K562 (cell line): ENCODE results near the gene ITGB5.

Source experiments
- CREB3 ChIP-seq: fragments of 450-650 bp; conservative IDR thresholded peaks from 2 replicates; pipeline ENCODE4 v1.6.1; 2016; ENCODE audit warnings: missing genetic modification characterization, low read depth, mild to moderate bottlenecking, missing compliant biosample characterization, moderate library complexity
- CTCF ChIP-seq, 3 experiments: IDR thresholded peaks in 2 of 3; conservative IDR thresholded peaks in 1 of 3; 2 replicates each; pipeline ENCODE4 v1.5.1; 2011 to 2012; ENCODE audit warnings: low read length in 3 of 3, mild to moderate bottlenecking in 3 of 3, control low read depth in 2 of 3, improper control_type of control experiment in 1 of 3, inconsistent platforms in 1 of 3, low read depth in 1 of 3, mixed read lengths in 1 of 3, moderate library complexity in 1 of 3; ENCODE audit not compliant: insufficient read depth in 2 of 3
- HCFC1 ChIP-seq: IDR thresholded peaks from 2 replicates; pipeline ENCODE4 v1.6.1; 2012; ENCODE audit warnings: low read depth, low read length, improper control_type of control experiment
- KDM1A ChIP-seq, 2 experiments: fragments of 450-650 bp; IDR thresholded peaks; 2 replicates each; pipeline ENCODE4 v1.6.1; 2016; ENCODE audit warnings: mild to moderate bottlenecking in 2 of 2
- MTA3 ChIP-seq: fragments of 450-650 bp; formaldehyde crosslinking; IDR thresholded peaks from 2 replicates; pipeline ENCODE4 v1.6.1; 2017; ENCODE audit warnings: mild to moderate bottlenecking, borderline replicate concordance
- PHF20 ChIP-seq: fragments of 450-650 bp; IDR thresholded peaks from 2 replicates; pipeline ENCODE4 v1.6.1; 2018; ENCODE audit not compliant: partially characterized antibody
- POLR2A ChIP-seq: fragments of 450-650 bp; conservative IDR thresholded peaks from 2 replicates; pipeline ENCODE4 v1.6.1; 2016
- REST ChIP-seq, 2 experiments: fragments of 450-650 bp; formaldehyde crosslinking in 1 of 2; IDR thresholded peaks; 2 replicates each; pipeline versions ENCODE4 v1.4.0 to v1.6.1; 2014 to 2020; ENCODE audit warnings: mild to moderate bottlenecking in 2 of 2, borderline replicate concordance in 1 of 2, low read depth in 1 of 2
- RNF2 ChIP-seq: sonication (generic); IDR thresholded peaks from 2 replicates; pipeline ENCODE4 v1.6.1; 2016
- SMAD1 ChIP-seq: fragments of 150-350 bp; IDR thresholded peaks from 2 replicates; pipeline ENCODE4 v1.6.1; 2014; ENCODE audit warnings: low read length, low read depth; ENCODE audit not compliant: partially characterized antibody
- ZBED1 ChIP-seq: IDR thresholded peaks from 2 replicates; pipeline ENCODE4 v1.6.1; 2014
- ZFP30 ChIP-seq: fragments of 250-450 bp; sonication (Bioruptor Pico); IDR thresholded peaks from 2 replicates; pipeline ENCODE4 v1.8.0; 2022; ENCODE audit warnings: moderate library complexity, mild to moderate bottlenecking, inconsistent platforms, borderline replicate concordance
- ZNF175 ChIP-seq: fragments of 200-800 bp; sonication (Bioruptor generic); IDR thresholded peaks from 2 replicates; pipeline ENCODE4 v1.6.1; 2016; ENCODE audit warnings: low read depth, mild to moderate bottlenecking, missing genetic modification characterization, missing compliant biosample characterization
- TF ChIP-seq, protein P1 (sequence below): fragments of 250-450 bp; sonication (Bioruptor Pico); IDR thresholded peaks from 2 replicates; pipeline ENCODE4 v1.5.0; 2021

- TF ChIP-seq ZFP30 (CRISPR knock-in tag) (no peak), ZBED1 (no peak), RNF2 (no peak), MTA3 (no peak), CTCF (IDR thresholded peaks at IDR 0.05 in 2 of 3, conservative IDR thresholded peaks at IDR 0.05 in 1 of 3; ENCODE audit: insufficient read depth in 2 of 3, low read depth in 1 of 3, low read length in 3 of 3) (no peak), SMAD1 (no peak), POLR2A (no peak), REST (IDR thresholded peaks at IDR 0.05; ENCODE audit: borderline replicate concordance) (no peak), REST (CRISPR knock-in tag; IDR thresholded peaks at IDR 0.05; ENCODE audit: low read depth) (no peak), HCFC1 (no peak), PHF20 (no peak), ZNF175 (CRISPR knock-in tag) (no peak), CREB3 (no peak), KDM1A (IDR thresholded peaks at IDR 0.05) (no peak)
- TF ChIP-seq, protein P1, sequence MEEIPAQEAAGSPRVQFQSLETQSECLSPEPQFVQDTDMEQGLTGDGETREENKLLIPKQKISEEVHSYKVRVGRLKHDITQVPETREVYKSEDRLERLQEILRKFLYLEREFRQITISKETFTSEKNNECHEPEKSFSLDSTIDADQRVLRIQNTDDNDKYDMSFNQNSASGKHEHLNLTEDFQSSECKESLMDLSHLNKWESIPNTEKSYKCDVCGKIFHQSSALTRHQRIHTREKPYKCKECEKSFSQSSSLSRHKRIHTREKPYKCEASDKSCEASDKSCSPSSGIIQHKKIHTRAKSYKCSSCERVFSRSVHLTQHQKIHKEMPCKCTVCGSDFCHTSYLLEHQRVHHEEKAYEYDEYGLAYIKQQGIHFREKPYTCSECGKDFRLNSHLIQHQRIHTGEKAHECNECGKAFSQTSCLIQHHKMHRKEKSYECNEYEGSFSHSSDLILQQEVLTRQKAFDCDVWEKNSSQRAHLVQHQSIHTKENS, result no peak
Observed at GRCh38 chr3:124800076-124800475, 87.1 kb downstream of the ITGB5 start.
